HCT116 (cell line): ENCODE data around the gene KIF25. TPM values are rescaled to one million over a fixed set of nuclear protein-coding genes. Genes with fewer than 3 reads are reported as not detected.

Experiments
- ATAC-seq: fragments of 200-7000 bp; cut with Tn5 transposase; 2 replicates; pipeline ENCODE4 v1.9.1; 2020; ENCODE audit warnings: mild to moderate bottlenecking, moderate library complexity
- BruUV-seq: library from RNA; stranded (reverse); fragments of 400-500 nt; replicated peaks from 2 replicates; lab custom pipeline; 2021; lab: Mats Ljungman, UMichigan
- CTCF ChIA-PET: fragments of 300-600 bp; sonication (Branson Sonifier 250); formaldehyde crosslinking; loops from one replicate; lab custom pipeline; 2021; ENCODE audit warnings: antibody characterized with exemption; lab: Charles Lee
- POLR2A ChIA-PET: fragments of 300-600, 350-600 bp; sonication (Branson Sonifier 250); formaldehyde crosslinking; loops from one replicate; lab custom pipeline; 2021; ENCODE audit warnings: antibody characterized with exemption; lab: Charles Lee
- RAD21 ChIA-PET, 2 experiments: fragments of 300-600 bp; sonication (Branson Sonifier 250); formaldehyde crosslinking; loops; one replicate each; lab custom pipeline; 2023; ENCODE audit warnings: low total read pairs in 2 of 2; ENCODE audit not compliant: uncharacterized antibody in 2 of 2, unreplicated experiment in 2 of 2, low non-redundant PET in 1 of 2; lab: Charles Lee
- DNase-seq: peaks from one replicate; pipeline ENCODE4 v3.0.0-alpha.2; 2010; ENCODE audit warnings: low read depth, low spot score
- H2AFZ ChIP-seq: fragments of 200-600 bp; shearing (Covaris generic), sonication (generic); 2 replicates; pipeline ENCODE4 v1.6.1; 2017; ENCODE audit warnings: low read depth, mixed run types, mixed read lengths, antibody characterized with exemption, low read length; ENCODE audit not compliant: poor library complexity, severe bottlenecking
- H3K27ac ChIP-seq: 2 replicates; pipeline ENCODE4 v1.5.1; 2012; ENCODE audit warnings: low read depth, low read length
- H3K27me3 ChIP-seq: fragments of 200-600 bp; sonication (generic); 2 replicates; pipeline ENCODE4 v1.6.1; 2016; ENCODE audit warnings: mixed run types, low read length, mixed read lengths; ENCODE audit not compliant: insufficient read depth
- H3K36me3 ChIP-seq, 2 experiments: fragments of 200-500 bp in 1 of 2; fragments of 200-600 bp in 1 of 2; sonication (Bioruptor generic) in 1 of 2; sonication (generic) in 1 of 2; 2 replicates each; pipeline versions ENCODE4 v1.5.1 to v1.6.1; 2014 to 2016; ENCODE audit warnings: low read length in 2 of 2, inconsistent platforms in 1 of 2, mixed read lengths in 1 of 2, mixed run types in 1 of 2; ENCODE audit not compliant: insufficient read depth in 2 of 2, control insufficient read depth in 1 of 2
- H3K4me1 ChIP-seq, 2 experiments: fragments of 200-600 bp in 1 of 2; sonication (generic) in 1 of 2; 2 replicates each; pipeline versions ENCODE4 v1.5.1 to v1.6.1; 2012 to 2017; ENCODE audit warnings: low read length in 2 of 2, inconsistent platforms in 1 of 2, mild to moderate bottlenecking in 1 of 2, mixed read lengths in 1 of 2, mixed run types in 1 of 2, moderate library complexity in 1 of 2; ENCODE audit not compliant: insufficient read depth in 2 of 2, control insufficient read depth in 1 of 2
- H3K4me2 ChIP-seq: fragments of 200-600 bp; sonication (generic); 2 replicates; pipeline ENCODE4 v1.6.1; 2017; ENCODE audit warnings: mixed run types, low read length, mixed read lengths
- H3K4me3 ChIP-seq, 2 experiments: fragments of 200-600 bp in 1 of 2; sonication (generic) in 1 of 2; replicated peaks in 1 of 2; 2 replicates each; pipeline ENCODE4 v1.5.1; 2011 to 2016; ENCODE audit warnings: low read length in 2 of 2, control low read depth in 1 of 2, low read depth in 1 of 2, mild to moderate bottlenecking in 1 of 2, mixed read lengths in 1 of 2, mixed run types in 1 of 2
- H3K79me2 ChIP-seq: fragments of 200-600 bp; sonication (generic); 2 replicates; pipeline ENCODE4 v1.6.1; 2017; ENCODE audit warnings: mild to moderate bottlenecking, mixed run types, low read length, moderate library complexity, mixed read lengths; ENCODE audit not compliant: insufficient read depth
- H3K9ac ChIP-seq: fragments of 200-600 bp; sonication (generic); 2 replicates; pipeline ENCODE4 v1.6.1; 2016; ENCODE audit warnings: low read length, mixed read lengths
- H3K9me2 ChIP-seq: fragments of 200-600 bp; sonication (generic), shearing (Covaris generic); 2 replicates; pipeline ENCODE4 v1.6.1; 2017; ENCODE audit warnings: mixed run types, mild to moderate bottlenecking, moderate library complexity; ENCODE audit not compliant: insufficient read depth
- H3K9me3 ChIP-seq, 2 experiments: fragments of 200-500 bp in 1 of 2; fragments of 200-600 bp in 1 of 2; sonication (Bioruptor generic) in 1 of 2; sonication (generic) in 1 of 2; 2 replicates each; pipeline ENCODE4 v1.6.1; 2014 to 2017; ENCODE audit warnings: low read length in 2 of 2, mixed read lengths in 2 of 2, inconsistent platforms in 1 of 2, low read depth in 1 of 2, mild to moderate bottlenecking in 1 of 2, mixed run types in 1 of 2, moderate library complexity in 1 of 2; ENCODE audit not compliant: control insufficient read depth in 1 of 2, insufficient read depth in 1 of 2
- H4K20me1 ChIP-seq: fragments of 200-600 bp; sonication (generic), shearing (Covaris generic); 2 replicates; pipeline ENCODE4 v1.6.1; 2017; ENCODE audit warnings: mixed run types, mild to moderate bottlenecking, moderate library complexity; ENCODE audit not compliant: insufficient read depth
- CBX3 ChIP-seq: IDR thresholded peaks from 2 replicates; pipeline ENCODE4 v1.6.1; 2012; ENCODE audit warnings: low read depth
- FOSL1 ChIP-seq: IDR thresholded peaks from 2 replicates; pipeline ENCODE4 v1.6.1; 2012; ENCODE audit warnings: low read depth
- JUND ChIP-seq: IDR thresholded peaks from 2 replicates; pipeline ENCODE4 v1.6.1; 2012
- SIN3A ChIP-seq: IDR thresholded peaks from 2 replicates; pipeline ENCODE4 v1.6.1; 2012; ENCODE audit warnings: low read depth
- SRF ChIP-seq: IDR thresholded peaks from 2 replicates; pipeline ENCODE4 v1.6.1; 2012; ENCODE audit warnings: low read depth
- YY1 ChIP-seq: IDR thresholded peaks from 2 replicates; pipeline ENCODE4 v1.6.1; 2011; ENCODE audit warnings: low read length, low read depth, moderate library complexity, mild to moderate bottlenecking; ENCODE audit not compliant: insufficient replicate concordance; ENCODE audit errors: extremely low read depth
- ZBTB33 ChIP-seq: IDR thresholded peaks from 2 replicates; pipeline ENCODE4 v1.6.1; 2011; ENCODE audit warnings: mild to moderate bottlenecking, low read length, moderate library complexity; ENCODE audit not compliant: insufficient replicate concordance; ENCODE audit errors: extremely low read depth
- ZFX ChIP-seq: fragments of 450-650 bp; IDR thresholded peaks from 2 replicates; pipeline ENCODE4 v1.6.1; 2017
- intact Hi-C: fragments of 100-400 bp; cut with micrococcal nuclease; formaldehyde crosslinking; loops from 2 replicates; pipeline ENCODE4 v1.10.0; 2022
- total RNA-seq: library from RNA; stranded (reverse); gene quantifications from one replicate; pipeline ENCODE4 v1.2.1, GENCODE V29; 2021; ENCODE audit not compliant: unreplicated experiment

KIF25 gene
- total RNA-seq, 1 experiment from 2014 or later: not detected

- no peak for TF ChIP-seq ZBTB33
- no peak for TF ChIP-seq FOSL1
- no peak for TF ChIP-seq CBX3
- TF ChIP-seq YY1: no peak
- no peak for TF ChIP-seq ZFX
- TF ChIP-seq SRF: no peak
- TF ChIP-seq JUND: no peak
- TF ChIP-seq, all 23 proteins: peak for 0
These were observed 33.8 kb upstream of the KIF25 start (continued) for GRCh38 chr6:167963589-167964057.

- H3K4me3 ChIP-seq: no peak overlapping the region
- no TSS peak for BruUV-seq
- H3K9me3 ChIP-seq: no peaks in the 10 kb centered on the region
- DNase-seq (no peak), ATAC-seq (no peak)
- H2AFZ ChIP-seq: no peak overlapping the region
- no peaks in the 10 kb centered on the region for H3K27me3 ChIP-seq
- RAD21 ChIA-PET: no interaction called here
- no peaks in the 10 kb centered on the region for H3K9me2 ChIP-seq
- no peaks in the 10 kb centered on the region for H4K20me1 ChIP-seq
- no peaks in the 10 kb centered on the region for H3K4me1 ChIP-seq
- TF ChIP-seq FOSL1 (no peak), SIN3A (no peak)
- POLR2A ChIA-PET: no interaction called here
- CTCF ChIA-PET: no interaction called here
- H3K9ac ChIP-seq: no peak overlapping the region
- no peak overlapping the region for H3K27ac ChIP-seq
- intact Hi-C loops: loop anchor here (5.0 kb wide), 1 partner anchor 464 kb away; no protein-coding TSS in a partner anchor
- no peak overlapping the region for H3K4me2 ChIP-seq
- H3K36me3 ChIP-seq: peaks cover 7 to 25% of the 10 kb centered on the region in 2 experiments; a peak in 3 of 4 replicates
- H3K79me2 ChIP-seq: no peaks in the 10 kb centered on the region
These were observed 31.6 kb upstream of the KIF25 start for GRCh38 chr6:167965592-167966539.
